ENCODE measurements around the gene MAPK7.

The MAPK7 gene

DNA sequence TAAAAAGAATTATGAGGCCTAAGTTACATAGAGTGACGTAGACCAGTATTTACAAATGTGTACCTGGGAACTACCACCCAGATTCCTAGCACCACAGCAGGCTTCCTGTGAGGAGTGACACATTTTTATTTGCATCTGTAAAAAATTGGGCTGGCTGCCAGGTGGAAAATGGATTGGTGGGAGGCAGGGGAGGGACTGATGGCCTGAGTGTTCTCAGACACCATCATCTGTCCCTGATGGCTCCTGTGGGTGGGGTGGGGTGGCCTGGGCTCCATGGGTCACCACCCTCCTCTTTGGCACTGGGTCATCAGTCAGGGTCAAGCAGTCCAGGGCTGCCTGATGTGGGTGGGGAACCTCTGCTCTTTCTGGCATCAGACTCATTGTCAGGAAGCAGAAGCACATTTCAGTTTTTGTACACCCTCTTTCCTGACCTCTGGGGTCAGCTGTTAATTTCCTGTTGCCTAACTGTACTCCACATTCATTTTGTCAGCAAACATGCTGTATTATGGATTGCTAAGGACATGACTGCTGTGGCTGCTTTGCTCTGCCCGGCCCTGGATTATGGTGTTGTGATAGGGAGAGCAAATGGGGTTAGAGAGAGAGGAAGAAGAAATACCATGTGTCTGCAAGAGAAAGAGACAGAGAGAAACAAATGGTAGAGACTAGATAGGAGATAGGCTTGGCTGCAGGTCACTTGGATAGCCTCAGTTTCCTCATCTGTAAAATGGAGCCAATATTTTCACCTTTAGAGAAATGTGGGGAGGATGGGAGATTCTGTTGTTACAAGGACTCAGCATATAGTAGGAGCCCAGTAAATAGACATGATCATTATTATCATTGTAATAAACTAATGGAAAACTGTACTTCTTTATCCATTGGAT is 20.2 kb downstream of the MAPK7 start:
- DNase-seq (ENCODE audit: low read depth in 1 of 2, low spot score in 1 of 2): no peak

DNA sequence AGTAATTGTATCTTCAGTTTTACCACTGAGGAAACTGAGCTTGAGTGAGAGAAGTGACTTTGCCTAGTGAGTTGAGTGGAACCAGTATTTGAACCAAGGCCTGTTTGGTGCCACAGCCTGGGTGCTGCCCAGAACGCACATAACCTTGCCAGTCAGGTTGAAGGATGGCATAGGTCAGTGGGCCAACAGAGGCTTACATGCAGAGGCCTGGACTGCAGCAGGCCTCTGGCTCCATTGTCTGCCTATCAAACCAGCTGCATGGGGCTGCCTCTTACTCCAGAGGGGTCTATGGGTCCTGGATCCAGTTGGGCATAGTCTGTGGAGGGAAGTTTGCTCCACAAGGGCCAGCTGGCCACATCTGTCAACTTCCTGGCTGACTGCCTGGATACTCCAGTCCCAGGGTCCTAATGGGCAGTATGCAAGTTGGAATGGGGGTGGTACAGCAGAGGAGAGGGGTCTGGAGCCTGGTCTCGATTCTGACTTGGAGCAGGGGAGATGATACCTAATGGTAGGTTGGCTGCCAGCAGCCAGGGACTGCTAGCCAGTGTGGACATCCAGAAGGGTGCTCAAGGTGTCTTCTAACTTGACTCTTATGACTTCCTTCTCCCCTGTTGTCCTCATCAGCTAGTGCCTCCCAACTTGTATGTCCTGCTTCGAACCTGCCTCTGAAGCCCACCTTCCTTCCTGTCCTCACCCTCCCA is 21.6 kb downstream of the MAPK7 start:
- no peak for DNase-seq (ENCODE audit: low read depth in 1 of 2, low spot score in 1 of 2)

DNA sequence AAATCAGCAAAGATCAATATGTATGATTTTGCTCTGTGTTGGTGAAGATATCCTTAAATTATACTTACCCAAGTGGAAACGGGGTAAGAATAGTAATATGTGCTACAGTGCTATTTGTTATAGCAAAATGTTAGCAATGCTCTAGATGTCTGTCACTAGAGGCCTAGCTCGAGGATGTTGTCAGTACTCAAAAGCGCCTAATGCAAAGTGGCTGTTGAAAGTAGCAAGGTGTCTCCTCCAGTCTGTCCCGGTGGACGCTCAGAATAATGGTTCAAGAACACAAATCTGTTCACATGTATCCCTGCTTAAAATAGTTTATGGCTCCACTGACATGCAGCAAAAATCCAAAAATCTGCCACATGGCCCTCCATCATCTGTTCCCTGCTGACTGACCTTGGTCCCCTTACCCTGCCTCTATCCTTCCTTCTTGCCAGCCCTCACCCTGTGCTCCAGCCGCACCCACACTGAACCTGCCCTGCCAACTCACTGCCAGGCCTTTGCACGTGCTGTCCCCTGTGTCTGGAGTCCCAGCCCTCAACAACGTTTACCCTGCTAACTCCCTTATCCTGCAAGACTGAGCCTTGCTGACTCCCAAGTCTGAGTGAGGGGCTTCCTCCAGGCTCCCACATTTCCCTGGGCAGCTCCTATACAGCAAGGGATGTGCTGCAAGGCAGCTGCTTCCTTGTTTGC is 23.2 kb downstream of the MAPK7 start:
- DNase-seq (ENCODE audit: low read depth in 1 of 2, low spot score in 1 of 2): no peak

DNA sequence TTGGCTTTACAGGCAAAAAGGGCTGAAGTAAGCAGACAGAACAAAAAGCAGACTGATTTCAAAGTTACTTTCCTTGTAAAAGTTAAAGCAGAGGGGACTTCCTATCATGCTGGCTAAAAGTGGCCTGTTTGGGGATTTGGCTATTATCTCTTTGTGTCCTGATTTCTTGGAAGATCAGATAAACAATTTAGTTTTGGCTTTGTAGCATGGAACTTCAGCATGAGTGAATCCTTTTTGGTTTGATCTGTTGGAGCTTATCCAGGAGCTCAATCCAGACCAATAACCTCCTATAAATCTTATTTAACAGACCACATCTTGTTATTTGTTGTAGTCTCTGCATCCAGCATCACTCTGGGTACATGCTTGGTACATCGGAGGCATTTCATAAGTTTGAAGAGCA is 23.9 kb downstream of the MAPK7 start:
- no peak for DNase-seq (ENCODE audit: low read depth in 1 of 2, low spot score in 1 of 2)

DNA sequence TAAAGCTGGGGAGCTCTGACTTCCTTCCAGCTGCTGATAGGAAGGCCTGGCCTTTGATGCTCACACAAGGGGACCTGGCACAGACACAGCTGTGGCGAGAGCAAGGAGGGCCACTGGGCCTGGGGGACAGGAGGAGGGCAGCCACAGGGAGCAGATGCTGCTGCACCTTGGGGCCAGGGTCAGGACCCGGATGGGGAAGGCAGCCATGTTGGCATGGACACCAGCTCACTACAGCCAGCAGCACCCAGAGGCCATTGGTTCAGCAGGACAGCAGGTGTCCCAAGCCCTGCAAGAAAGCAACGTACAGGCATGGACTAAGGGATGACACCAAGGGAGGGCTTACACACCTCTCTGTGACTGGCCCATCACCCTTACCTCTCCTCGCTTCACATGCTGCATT is 24.7 kb downstream of the MAPK7 start:
- no peak for DNase-seq (ENCODE audit: low read depth in 1 of 2, low spot score in 1 of 2)

DNA sequence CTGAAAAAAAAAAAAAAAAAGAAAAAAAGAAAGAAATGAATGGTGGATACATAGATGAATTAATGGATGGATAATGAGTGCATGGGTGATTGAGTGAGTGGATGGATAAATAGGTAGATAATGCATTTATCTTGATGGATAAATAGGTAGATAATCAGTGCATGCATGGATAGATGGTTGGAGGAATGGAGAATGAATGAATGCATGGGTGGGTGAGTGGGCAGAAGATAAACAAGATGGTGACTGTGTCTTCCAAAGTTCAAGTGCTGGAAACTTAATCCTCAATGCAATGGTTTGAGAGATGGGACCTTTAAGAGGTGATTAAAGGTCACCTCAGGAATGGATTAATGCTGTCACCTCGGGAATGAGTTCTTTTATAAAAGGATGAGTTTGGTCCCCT is 26.0 kb downstream of the MAPK7 start:
- no peak for DNase-seq (ENCODE audit: low read depth in 1 of 2, low spot score in 1 of 2)

DNA sequence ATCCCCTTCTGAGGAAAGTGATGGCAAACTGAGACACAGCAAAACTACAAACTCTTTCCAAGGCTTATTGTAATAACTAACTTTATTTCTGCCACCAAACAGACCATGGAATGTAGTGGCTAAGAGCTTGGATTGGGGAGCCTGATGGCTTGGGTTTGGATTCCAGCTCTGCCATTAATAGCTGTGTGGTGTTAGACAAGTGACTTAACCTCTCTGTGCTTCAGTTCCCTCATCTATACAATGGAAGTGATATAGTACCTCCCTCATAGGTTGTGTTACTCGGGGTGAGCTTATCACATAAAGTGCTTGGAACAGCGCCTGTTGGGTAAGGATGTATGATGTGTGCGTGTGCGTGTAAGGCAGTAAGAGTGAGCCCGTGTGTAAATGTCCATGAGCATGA is 26.8 kb downstream of the MAPK7 start:
- no peak for DNase-seq (ENCODE audit: low read depth in 1 of 2, low spot score in 1 of 2)

DNA sequence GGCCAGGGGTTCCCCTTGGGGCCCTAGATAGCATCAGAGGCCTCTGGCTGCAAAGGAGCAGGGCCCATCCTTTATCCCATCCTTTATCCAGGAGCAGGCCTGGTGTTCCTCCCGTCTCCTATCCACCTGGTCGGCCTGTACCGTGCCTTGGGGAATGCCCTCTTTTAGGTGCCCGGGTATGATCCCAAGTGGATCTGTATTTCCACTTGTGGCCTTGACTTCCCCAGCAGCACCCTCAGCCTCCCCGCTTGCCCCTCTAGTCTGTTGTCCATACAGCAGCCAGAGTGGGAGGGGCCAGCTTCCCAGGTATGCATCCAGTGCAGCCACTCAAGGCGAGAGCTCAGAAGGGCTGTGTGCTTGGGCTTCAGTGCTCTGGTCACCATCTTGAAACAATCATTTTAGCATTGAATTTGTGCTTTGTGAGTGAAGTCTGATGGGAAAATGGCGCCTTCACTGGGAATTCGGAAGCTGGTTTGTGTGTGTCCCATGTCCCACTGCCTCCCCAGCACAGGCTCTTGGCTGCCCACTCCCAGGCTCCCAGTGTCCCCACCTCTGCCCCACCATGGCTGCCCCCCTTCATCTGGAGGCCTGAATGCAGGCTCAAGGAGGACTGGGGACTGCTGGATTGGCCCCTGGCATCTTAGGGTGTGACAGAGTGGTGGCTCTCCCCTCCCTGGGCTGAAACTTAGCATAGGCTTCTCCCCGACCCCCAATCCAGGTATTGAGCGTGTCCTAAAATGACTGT is 29.5 kb downstream of the MAPK7 start:
- no peak for DNase-seq (ENCODE audit: low read depth in 1 of 2, low spot score in 1 of 2)

DNA sequence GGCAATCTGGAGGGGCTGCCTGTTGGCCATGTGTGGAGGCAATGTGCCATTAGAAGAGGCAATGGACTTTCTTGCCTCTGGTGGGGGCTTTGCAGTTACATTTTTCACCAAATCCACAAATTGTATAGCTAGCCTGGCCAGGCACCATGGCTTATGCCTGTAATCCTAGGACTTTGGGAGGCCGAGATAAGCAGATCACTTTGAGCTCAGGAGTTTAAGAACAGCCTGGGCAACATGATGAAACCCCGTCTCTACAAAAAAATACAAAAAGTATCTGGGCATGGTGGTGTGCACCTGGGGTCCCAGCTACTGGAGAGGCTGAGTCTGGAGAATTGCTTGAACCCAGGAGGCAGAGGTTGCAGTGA is 30.0 kb downstream of the MAPK7 start:
- DNase-seq (ENCODE audit: low read depth in 1 of 2, low spot score in 1 of 2): no peak

DNA sequence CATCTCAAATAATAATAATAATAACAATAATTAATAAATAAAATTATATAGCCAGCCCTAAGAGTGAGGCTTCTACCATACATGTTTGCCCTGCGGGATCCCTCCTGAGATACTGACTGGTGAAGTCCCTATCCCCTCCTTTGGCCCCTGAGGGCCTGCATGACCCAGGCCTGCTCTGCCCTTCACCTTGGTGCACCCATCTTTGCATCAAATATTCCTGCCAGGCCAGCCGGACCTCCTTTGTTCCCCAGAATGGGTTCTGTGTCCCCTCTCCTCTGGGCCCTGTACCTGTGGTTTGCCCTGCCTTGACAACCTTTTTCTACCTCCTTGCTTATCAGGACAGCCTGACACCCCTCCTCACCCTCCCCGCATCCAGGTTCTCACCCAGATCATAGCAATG is 30.8 kb downstream of the MAPK7 start:
- DNase-seq (ENCODE audit: low read depth in 1 of 2, low spot score in 1 of 2): no peak

DNA sequence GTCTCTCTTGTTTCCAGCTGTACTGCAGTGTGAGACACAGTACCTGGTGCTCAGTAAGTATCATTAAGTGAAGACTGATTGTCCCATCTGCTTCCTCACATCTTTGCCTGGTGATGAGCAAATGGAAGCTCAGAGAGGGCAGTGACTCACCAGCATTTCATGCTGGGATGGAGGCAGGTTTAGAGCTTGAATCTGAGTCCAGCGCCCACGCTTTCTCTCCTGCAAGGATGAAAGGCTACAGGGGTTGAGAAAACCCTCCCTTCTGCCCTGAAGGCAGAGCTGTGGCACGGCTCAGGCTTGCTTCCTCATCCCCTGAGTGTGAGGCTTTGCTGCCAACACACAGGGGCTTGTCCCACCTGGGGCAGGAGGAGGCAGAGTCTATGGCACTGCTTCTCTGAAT is 31.2 kb downstream of the MAPK7 start:
- DNase-seq (ENCODE audit: low read depth in 1 of 2, low spot score in 1 of 2): no peak

DNA sequence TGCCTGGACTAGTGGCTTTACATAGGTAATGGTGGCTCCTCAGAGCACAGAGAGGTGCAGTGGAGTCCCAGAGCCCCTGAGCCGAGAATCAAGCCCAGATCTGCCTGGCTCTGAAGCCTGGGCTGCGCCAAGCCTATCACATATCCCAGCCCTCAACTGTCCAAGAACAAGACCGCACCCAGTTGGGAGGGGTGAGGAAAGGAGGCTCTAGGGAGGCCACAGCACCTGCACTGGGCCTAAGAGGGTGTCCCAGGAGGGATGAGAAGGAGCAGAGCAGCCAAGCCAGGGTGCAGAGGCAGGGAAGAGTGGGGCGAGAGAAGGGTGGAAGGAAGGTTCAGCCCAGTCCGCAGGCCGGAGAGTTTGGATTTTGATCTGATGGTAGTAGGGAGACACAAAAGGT is 31.8 kb downstream of the MAPK7 start:
- DNase-seq (ENCODE audit: low read depth in 1 of 2, low spot score in 1 of 2): no peak

DNA sequence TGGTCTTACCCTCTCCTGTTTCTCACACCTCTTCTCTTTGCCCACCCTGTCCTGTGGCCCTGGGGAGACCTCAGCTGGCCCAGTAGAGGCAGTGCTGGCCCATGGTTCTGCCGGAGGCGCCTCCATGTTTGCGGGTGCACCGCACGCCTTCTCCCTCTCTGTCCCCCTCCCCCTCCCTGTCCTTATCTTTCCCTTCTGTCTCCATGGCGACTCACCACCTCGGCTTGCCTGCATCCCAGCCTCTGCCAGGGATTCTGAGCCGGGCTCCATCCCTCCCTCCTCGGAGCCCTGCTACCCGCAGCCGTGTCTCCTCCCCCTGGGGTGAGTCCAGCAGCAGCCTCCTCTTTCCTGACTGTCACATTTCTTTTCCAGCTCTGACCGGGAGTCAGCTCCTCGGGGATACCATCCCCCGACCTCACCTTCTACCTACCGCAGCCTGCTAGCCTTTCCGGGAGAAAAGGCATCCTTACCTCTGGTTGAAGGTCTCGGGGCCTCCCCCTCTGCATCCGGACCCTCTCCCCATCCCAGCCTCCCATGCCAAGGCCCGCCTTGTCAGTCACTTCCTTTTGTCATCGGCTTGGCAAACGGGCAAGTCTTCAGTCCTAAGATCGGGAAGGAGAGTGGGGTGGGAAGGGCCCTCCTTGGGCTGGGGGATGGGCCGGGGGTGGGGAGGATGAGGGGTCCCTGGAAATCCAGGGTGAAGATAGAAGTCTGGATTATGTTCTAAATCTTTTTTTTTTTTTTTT is 32.8 kb downstream of the MAPK7 start, which contains the start of gene RNF112:
TSS of gene RNF112 (plus strand) at position 358 of the 746 bp plus-strand sequence. CDS start at position 535, 177 bp downstream.
- DNase-seq (ENCODE audit: low read depth in 1 of 2, low spot score in 1 of 2): no peak

DNA sequence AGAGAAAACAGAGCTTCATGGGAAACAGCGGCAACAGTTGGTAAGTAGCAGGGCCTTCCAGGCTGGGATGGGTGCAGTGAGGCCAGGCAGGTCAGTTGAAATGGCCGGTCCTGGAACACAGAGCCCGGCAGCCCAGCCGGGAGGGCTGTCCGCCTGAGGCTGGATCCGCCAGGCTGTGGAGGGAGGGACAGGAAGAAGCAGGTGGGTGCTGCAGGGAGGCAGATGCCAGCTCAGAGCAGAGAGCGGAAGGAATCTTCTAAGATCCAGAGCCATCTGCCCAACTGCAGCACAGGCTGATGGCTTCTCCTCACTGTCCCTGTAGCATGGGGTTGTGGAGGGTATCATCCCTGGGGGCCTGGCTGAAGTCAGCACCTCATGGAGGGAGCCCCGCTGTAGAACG is 33.3 kb downstream of the MAPK7 start:
- DNase-seq (ENCODE audit: low read depth in 1 of 2, low spot score in 1 of 2): no peak

DNA sequence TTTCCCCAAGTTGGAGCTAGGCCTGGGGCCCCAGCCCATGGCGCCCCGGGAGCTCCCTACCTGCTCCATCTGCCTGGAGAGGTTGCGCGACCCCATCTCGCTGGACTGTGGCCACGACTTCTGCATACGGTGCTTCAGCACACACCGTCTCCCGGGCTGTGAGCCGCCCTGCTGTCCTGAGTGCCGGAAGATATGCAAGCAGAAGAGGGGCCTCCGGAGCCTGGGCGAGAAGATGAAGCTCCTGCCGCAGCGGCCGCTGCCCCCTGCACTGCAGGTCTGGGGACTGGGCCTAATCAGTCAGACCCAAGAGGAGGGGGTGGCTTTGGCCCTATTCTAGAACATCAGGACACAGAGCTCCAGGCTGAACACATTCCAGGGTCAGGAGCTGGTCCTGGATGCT is 34.2 kb downstream of the MAPK7 start:
- DNase-seq (ENCODE audit: low read depth in 1 of 2, low spot score in 1 of 2): no peak

DNA sequence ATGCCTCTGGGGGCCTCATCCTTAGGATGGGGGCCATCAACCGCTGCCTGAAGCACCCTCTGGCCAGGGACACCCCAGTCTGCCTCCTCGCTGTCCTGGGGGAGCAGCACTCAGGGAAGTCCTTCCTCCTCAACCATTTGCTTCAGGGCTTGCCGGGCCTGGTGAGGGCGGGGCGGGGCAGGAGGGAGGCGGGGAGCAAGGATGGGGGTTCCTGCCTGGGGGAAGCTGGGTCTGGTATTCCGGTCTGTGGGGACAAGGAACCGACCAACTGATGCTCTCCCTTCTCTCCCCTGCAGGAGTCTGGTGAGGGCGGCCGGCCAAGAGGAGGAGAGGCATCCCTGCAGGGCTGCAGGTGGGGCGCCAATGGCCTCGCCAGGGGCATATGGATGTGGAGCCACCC is 34.7 kb downstream of the MAPK7 start:
- no peak for DNase-seq (ENCODE audit: low read depth in 1 of 2, low spot score in 1 of 2)

DNA sequence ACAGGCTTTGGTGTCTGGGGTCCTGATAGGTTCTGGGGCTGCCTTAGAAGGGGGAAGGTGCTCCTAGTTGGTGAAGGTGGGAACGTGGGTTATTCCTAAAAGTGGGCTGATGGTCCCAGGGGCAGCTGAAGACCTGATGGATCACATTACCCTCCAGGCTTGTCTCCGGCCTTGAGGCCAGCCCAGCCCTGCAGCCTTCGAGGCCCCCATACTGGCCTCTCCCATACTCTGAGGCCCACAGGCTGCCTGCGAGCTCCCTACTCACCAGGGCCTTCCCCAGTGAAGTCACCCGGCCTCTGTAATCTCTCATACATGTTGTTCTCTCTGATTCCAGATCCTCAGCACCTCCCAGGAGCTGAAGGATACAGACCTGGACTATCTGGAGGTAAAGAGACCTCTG is 35.5 kb downstream of the MAPK7 start:
- no peak for DNase-seq (ENCODE audit: low read depth in 1 of 2, low spot score in 1 of 2)

DNA sequence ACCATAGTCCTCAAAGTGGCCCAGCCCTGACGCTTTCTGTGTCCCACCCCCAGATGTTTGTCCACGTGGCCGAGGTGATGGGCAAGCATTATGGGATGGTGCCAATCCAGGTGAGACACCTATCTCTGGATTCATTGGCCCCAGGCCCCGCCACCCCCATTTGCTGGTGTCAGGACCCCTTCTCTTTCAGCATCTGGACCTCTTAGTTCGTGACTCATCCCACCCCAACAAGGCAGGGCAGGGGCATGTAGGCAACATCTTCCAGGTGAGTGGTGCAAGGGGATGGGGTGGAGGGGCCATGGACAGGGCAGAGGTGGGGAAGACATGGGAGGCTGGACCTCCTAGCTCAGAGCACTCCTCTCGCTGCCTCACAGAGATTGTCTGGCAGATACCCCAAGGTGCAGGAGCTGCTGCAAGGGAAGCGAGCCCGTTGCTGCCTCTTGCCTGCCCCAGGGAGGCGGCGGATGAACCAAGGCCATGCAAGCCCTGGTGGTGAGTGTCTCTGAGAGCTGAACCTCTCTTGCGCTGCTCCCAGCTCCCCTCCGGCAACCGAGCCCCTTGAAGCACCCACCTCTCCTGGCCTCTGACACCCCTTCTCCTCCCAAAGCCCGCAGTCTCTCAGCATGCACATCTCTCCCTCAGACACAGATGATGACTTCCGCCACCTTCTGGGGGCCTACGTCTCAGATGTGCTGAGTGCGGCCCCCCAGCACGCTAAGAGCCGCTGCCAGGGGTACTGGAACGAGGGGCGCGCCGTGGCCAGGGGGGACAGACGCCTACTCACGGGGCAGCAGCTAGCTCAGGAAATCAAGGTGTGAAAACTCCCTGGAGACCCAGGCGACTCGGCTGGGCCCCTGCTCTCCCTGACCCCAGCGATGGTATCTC is 36.3 kb downstream of the MAPK7 start:
- no peak for DNase-seq (ENCODE audit: low read depth in 1 of 2, low spot score in 1 of 2)

DNA sequence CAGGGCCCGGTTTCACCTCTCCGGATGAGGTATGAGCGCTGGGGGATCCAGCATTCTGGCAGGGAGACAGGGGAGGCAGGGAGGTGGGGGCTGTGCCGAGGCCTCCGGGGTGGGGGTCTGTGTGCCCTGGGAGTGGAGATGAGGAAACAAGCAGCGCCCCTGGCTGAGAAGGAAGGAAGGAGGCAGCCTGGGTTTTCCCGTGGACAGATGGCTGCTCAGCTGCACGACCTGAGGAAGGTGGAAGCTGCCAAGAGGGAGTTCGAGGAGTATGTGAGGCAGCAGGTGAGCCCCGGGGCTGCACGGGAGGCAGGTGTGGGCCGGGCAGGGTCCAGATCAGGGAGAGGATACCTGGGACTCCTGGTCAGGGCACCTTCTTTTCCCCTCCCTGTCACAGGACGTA is 37.0 kb downstream of the MAPK7 start:
- no peak for DNase-seq (ENCODE audit: low read depth in 1 of 2, low spot score in 1 of 2)
